Measurements from ENCODE around the gene ARHGAP33.

DNA sequence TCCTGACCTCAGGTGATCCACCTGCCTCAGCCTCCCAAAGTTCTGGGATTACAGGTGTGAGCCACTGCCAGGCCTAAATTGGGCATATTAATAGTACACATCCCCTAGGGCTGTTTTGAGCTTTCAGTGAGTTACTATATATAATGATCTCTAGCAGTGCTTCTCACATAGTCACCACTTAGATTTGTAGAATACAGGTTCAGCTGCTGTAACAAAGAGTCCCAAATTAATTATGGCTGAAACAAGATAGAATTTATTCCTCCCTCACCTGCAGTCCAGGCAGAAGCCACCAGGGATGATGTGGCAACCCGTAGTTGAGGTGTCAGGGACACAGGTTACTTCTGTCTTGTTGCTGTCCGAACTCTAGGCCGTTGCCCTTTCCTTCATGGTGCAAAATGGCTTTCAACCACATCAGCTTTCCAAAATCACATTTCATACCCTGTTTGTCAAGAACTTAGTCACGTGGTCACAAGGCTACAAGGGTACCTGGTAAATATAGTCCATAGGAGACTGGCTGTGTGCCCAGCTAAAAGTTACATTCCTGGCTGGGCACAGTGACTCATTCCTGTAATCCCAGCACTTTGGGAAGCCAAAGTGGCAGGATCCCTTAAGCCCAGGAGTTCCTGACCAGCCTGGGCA, 14.5 kb upstream of the ARHGAP33 start:
- no peak for TF ChIP-seq SIN3A (IDR thresholded peaks at IDR 0.05; ENCODE audit: borderline replicate concordance, low read depth, low read length)
- TF ChIP-seq, protein P1, sequence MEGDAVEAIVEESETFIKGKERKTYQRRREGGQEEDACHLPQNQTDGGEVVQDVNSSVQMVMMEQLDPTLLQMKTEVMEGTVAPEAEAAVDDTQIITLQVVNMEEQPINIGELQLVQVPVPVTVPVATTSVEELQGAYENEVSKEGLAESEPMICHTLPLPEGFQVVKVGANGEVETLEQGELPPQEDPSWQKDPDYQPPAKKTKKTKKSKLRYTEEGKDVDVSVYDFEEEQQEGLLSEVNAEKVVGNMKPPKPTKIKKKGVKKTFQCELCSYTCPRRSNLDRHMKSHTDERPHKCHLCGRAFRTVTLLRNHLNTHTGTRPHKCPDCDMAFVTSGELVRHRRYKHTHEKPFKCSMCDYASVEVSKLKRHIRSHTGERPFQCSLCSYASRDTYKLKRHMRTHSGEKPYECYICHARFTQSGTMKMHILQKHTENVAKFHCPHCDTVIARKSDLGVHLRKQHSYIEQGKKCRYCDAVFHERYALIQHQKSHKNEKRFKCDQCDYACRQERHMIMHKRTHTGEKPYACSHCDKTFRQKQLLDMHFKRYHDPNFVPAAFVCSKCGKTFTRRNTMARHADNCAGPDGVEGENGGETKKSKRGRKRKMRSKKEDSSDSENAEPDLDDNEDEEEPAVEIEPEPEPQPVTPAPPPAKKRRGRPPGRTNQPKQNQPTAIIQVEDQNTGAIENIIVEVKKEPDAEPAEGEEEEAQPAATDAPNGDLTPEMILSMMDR (IDR thresholded peaks at IDR 0.05): no peak
- no peak for TF ChIP-seq YY1 (IDR thresholded peaks at IDR 0.05; ENCODE audit: low read depth)
- TF ChIP-seq JUND (IDR thresholded peaks at IDR 0.05): no peak
- TF ChIP-seq, protein P2, sequence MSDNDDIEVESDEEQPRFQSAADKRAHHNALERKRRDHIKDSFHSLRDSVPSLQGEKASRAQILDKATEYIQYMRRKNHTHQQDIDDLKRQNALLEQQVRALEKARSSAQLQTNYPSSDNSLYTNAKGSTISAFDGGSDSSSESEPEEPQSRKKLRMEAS (IDR thresholded peaks at IDR 0.05; ENCODE audit: low read depth): no peak
- TF ChIP-seq, protein P3, sequence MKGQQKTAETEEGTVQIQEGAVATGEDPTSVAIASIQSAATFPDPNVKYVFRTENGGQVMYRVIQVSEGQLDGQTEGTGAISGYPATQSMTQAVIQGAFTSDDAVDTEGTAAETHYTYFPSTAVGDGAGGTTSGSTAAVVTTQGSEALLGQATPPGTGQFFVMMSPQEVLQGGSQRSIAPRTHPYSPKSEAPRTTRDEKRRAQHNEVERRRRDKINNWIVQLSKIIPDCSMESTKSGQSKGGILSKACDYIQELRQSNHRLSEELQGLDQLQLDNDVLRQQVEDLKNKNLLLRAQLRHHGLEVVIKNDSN (IDR thresholded peaks at IDR 0.05; ENCODE audit: borderline replicate concordance, low read depth): no peak
